Measurements from ENCODE around the gene ENTPD5. TPM values are rescaled to one million over a fixed set of nuclear protein-coding genes. Genes with fewer than 3 reads are reported as not detected.

ENTPD5 gene
- total RNA-seq, 2 experiments from 2014 or later = 7.5 to 18.1 TPM

DNA sequence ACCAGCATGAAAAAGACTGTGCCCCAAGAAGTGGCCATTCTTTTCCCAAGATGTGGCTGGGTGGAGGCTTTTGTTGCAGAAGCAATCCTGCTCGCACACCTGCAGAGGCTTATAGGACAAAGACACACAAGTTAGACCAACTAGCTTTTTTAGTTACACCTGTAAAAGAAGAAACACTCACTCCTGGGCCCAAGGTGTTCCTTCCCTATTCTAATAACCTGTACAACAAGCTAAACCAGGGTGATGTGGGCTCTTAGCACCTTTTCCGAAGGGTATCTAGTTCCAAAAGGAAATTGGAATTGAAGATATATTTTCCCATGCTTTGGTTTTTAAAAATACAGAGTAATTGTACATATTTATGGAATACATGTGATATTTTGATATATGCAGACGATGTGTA is 31.0 kb downstream of the ENTPD5 start:
- POLR2A ChIA-PET = interaction anchor here (0.6 kb wide), 1 partner anchor 11 kb away, joined by 3 read pairs; no protein-coding TSS in a partner anchor
- BruUV-seq (replicated peaks) = no TSS peak
- intact Hi-C loops (cut with micrococcal nuclease; ENCODE audit: unreplicated experiment) = no loop called here

DNA sequence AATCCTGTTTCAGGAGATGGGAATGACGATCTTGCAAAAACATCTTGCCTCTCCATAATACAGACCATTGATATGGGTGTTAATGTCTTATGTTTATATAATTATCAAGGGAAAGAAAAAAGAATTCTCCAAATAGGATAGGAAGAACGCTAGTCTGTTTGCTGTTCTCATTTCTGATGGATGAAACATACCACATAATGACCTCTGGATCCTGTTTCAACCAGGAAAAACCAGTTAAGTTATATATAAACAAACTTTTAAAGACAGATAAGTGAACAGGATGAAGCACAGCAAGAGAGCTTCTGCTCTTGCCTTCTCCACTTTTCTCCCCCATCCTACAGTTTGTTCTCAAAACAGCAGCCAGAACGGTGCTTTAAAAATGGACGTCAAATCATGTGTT is 41.2 kb downstream of the ENTPD5 start:
- no peak for TF ChIP-seq EZH2phosphoT487 (IDR thresholded peaks at IDR 0.05; ENCODE audit: borderline replicate concordance, low read depth, low read length)
- TF ChIP-seq, protein P1, sequence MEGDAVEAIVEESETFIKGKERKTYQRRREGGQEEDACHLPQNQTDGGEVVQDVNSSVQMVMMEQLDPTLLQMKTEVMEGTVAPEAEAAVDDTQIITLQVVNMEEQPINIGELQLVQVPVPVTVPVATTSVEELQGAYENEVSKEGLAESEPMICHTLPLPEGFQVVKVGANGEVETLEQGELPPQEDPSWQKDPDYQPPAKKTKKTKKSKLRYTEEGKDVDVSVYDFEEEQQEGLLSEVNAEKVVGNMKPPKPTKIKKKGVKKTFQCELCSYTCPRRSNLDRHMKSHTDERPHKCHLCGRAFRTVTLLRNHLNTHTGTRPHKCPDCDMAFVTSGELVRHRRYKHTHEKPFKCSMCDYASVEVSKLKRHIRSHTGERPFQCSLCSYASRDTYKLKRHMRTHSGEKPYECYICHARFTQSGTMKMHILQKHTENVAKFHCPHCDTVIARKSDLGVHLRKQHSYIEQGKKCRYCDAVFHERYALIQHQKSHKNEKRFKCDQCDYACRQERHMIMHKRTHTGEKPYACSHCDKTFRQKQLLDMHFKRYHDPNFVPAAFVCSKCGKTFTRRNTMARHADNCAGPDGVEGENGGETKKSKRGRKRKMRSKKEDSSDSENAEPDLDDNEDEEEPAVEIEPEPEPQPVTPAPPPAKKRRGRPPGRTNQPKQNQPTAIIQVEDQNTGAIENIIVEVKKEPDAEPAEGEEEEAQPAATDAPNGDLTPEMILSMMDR (conservative IDR thresholded peaks at IDR 0.05; ENCODE audit: low read length) = no peak
- DNase-seq (ENCODE audit: low spot score) = no peak
- no peak overlapping the region for H3K27ac ChIP-seq (ENCODE audit: low read depth, low read length, poor library complexity, severe bottlenecking)
- intact Hi-C loops (cut with micrococcal nuclease; ENCODE audit: unreplicated experiment) = no loop called here
- H3K4me3 ChIP-seq (ENCODE audit: low read depth, low read length, poor library complexity, severe bottlenecking) = no peak overlapping the region
- no peaks in the 10 kb centered on the region for H3K9me3 ChIP-seq (ENCODE audit: low read length)
- no peaks in the 10 kb centered on the region for H3K4me1 ChIP-seq (ENCODE audit: insufficient read depth, low read length, poor library complexity, severe bottlenecking)
- H2AFZ ChIP-seq (ENCODE audit: low read length) = no peak overlapping the region
- no peak overlapping the region for H3K4me2 ChIP-seq (ENCODE audit: low read length)
- H3K79me2 ChIP-seq (ENCODE audit: insufficient read depth, low read depth, low read length) = no peaks in the 10 kb centered on the region
- CTCF ChIA-PET (ENCODE audit: unreplicated experiment) = no interaction called here
- POLR2A ChIA-PET = interaction anchor here (0.7 kb wide), 3 partner anchors 10 to 682 kb away, joined by 3 to 5 read pairs (median 4); no protein-coding TSS in a partner anchor
- BruUV-seq (replicated peaks) = no TSS peak
- H4K20me1 ChIP-seq (ENCODE audit: insufficient read depth, low read length) = no peaks in the 10 kb centered on the region
- H3K36me3 ChIP-seq (ENCODE audit: insufficient read depth, low read length) = no peaks in the 10 kb centered on the region
- H3K9me2 ChIP-seq (ENCODE audit: insufficient read depth, low read length) = no peaks in the 10 kb centered on the region

More for the DNA sequence above, 31.0 kb downstream of the ENTPD5 start:
- H3K4me2 ChIP-seq (ENCODE audit: low read length) = no peak overlapping the region
- H3K79me2 ChIP-seq (ENCODE audit: insufficient read depth, low read depth, low read length) = no peaks in the 10 kb centered on the region
- H4K20me1 ChIP-seq (ENCODE audit: insufficient read depth, low read length) = no peaks in the 10 kb centered on the region
- no peaks in the 10 kb centered on the region for H3K4me1 ChIP-seq (ENCODE audit: insufficient read depth, low read length, poor library complexity, severe bottlenecking)
- no peak for DNase-seq (ENCODE audit: low spot score)
- no peak overlapping the region for H3K27ac ChIP-seq (ENCODE audit: low read depth, low read length, poor library complexity, severe bottlenecking)
- no peak overlapping the region for H3K4me3 ChIP-seq (ENCODE audit: low read depth, low read length, poor library complexity, severe bottlenecking)
- H2AFZ ChIP-seq (ENCODE audit: low read length) = no peak overlapping the region
- no peaks in the 10 kb centered on the region for H3K9me3 ChIP-seq (ENCODE audit: low read length)
- no peak for TF ChIP-seq EZH2phosphoT487 (IDR thresholded peaks at IDR 0.05; ENCODE audit: borderline replicate concordance, low read depth, low read length)
- TF ChIP-seq, protein P1 (conservative IDR thresholded peaks at IDR 0.05; ENCODE audit: low read length) = no peak
- CTCF ChIA-PET (ENCODE audit: unreplicated experiment) = no interaction called here
- H3K9me2 ChIP-seq (ENCODE audit: insufficient read depth, low read length) = no peaks in the 10 kb centered on the region
- no peaks in the 10 kb centered on the region for H3K36me3 ChIP-seq (ENCODE audit: insufficient read depth, low read length)

DNA sequence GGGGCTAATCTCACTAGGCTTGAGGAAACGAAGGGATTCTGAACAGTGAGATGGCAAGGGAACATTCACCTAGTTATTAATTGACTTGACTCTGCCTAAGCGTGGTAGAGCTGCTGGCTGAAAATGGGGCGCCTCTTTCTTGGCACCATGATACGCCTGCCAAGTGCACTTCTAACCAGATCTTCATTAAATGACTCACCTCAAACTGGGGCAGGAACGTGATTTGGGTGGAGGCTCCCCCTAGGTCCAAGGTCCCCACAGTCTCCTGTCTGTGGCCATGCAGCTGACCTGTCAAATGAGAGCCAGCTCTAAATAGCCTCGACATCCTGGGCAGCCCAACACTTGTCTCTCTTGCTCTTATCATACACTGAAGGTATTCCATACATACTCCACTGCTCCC is 43.0 kb downstream of the ENTPD5 start:
- no peaks in the 10 kb centered on the region for H3K79me2 ChIP-seq (ENCODE audit: insufficient read depth, low read depth, low read length)
- no peak for TF ChIP-seq EZH2phosphoT487 (IDR thresholded peaks at IDR 0.05; ENCODE audit: borderline replicate concordance, low read depth, low read length)
- TF ChIP-seq, protein P1 (conservative IDR thresholded peaks at IDR 0.05; ENCODE audit: low read length) = no peak
- ChIA-PET CTCF (ENCODE audit: unreplicated experiment) (no interaction called here), POLR2A (no interaction called here)
- no peaks in the 10 kb centered on the region for H3K9me2 ChIP-seq (ENCODE audit: insufficient read depth, low read length)
- no peak overlapping the region for H3K4me3 ChIP-seq (ENCODE audit: low read depth, low read length, poor library complexity, severe bottlenecking)
- no peak for DNase-seq (ENCODE audit: low spot score)
- H3K27ac ChIP-seq (ENCODE audit: low read depth, low read length, poor library complexity, severe bottlenecking) = no peak overlapping the region
- H3K4me2 ChIP-seq (ENCODE audit: low read length) = no peak overlapping the region
- H3K9me3 ChIP-seq (ENCODE audit: low read length) = no peaks in the 10 kb centered on the region
- H2AFZ ChIP-seq (ENCODE audit: low read length) = no peak overlapping the region
- no TSS peak for BruUV-seq (replicated peaks)
- no peaks in the 10 kb centered on the region for H3K4me1 ChIP-seq (ENCODE audit: insufficient read depth, low read length, poor library complexity, severe bottlenecking)
- H4K20me1 ChIP-seq (ENCODE audit: insufficient read depth, low read length) = no peaks in the 10 kb centered on the region
- intact Hi-C loops (cut with micrococcal nuclease; ENCODE audit: unreplicated experiment) = no loop called here
- H3K36me3 ChIP-seq (ENCODE audit: insufficient read depth, low read length) = no peaks in the 10 kb centered on the region

Data from OCI-LY7 (cell line).